H9 (cell line): ENCODE measurements around the gene PAK1. TPM values are rescaled to one million over a fixed set of nuclear protein-coding genes. Genes with fewer than 3 reads are reported as not detected.

Experiments
- DNase-seq: peaks from one replicate; pipeline ENCODE4 v3.0.0-alpha.2; 2017
- H2AFZ ChIP-seq: one replicate; pipeline ENCODE4 v1.6.1; 2013; ENCODE audit warnings: mild to moderate bottlenecking, low read length, control low read depth, moderate library complexity
- H2AK5ac ChIP-seq: 2 replicates; pipeline ENCODE4 v1.6.1; 2013; ENCODE audit warnings: low read length, control low read depth, mixed read lengths; ENCODE audit not compliant: insufficient read length
- H2BK120ac ChIP-seq: one replicate; pipeline ENCODE4 v1.6.1; 2013; ENCODE audit warnings: low read depth, mild to moderate bottlenecking, low read length, control low read depth, inconsistent platforms; ENCODE audit not compliant: poor library complexity, severe bottlenecking
- H2BK12ac ChIP-seq: 2 replicates; pipeline ENCODE4 v1.6.1; 2013; ENCODE audit warnings: low read length, control low read depth, mixed read lengths, low read depth; ENCODE audit not compliant: insufficient read length
- H2BK15ac ChIP-seq: 2 replicates; pipeline ENCODE4 v1.6.1; 2013; ENCODE audit warnings: low read depth, low read length, control low read depth
- H2BK20ac ChIP-seq: one replicate; pipeline ENCODE4 v1.6.1; 2013; ENCODE audit warnings: low read depth, mild to moderate bottlenecking, low read length, control low read depth, inconsistent platforms; ENCODE audit not compliant: poor library complexity, severe bottlenecking
- H2BK5ac ChIP-seq: 2 replicates; pipeline ENCODE4 v1.6.1; 2013; ENCODE audit warnings: low read length, control low read depth, mixed read lengths; ENCODE audit not compliant: insufficient read length
- H3K14ac ChIP-seq: 2 replicates; pipeline ENCODE4 v1.6.1; 2013; ENCODE audit warnings: low read length, control low read depth; ENCODE audit not compliant: insufficient read depth
- H3K18ac ChIP-seq: 2 replicates; pipeline ENCODE4 v1.6.1; 2013; ENCODE audit warnings: low read depth, mild to moderate bottlenecking, mixed read lengths, low read length, control low read depth; ENCODE audit not compliant: insufficient read length
- H3K23ac ChIP-seq: 2 replicates; pipeline ENCODE4 v1.6.1; 2013; ENCODE audit warnings: low read length, control low read depth, mixed read lengths, low read depth; ENCODE audit not compliant: insufficient read length
- H3K23me2 ChIP-seq: 2 replicates; pipeline ENCODE4 v1.6.1; 2013; ENCODE audit warnings: low read depth, mild to moderate bottlenecking, mixed read lengths, low read length, control low read depth; ENCODE audit not compliant: insufficient read length, poor library complexity, severe bottlenecking
- H3K27ac ChIP-seq: 2 replicates; pipeline ENCODE4 v1.5.1; 2013; ENCODE audit warnings: low read length, control low read depth, mixed read lengths, low read depth; ENCODE audit not compliant: insufficient read length
- H3K27me3 ChIP-seq: 2 replicates; pipeline ENCODE4 v1.6.1; 2013; ENCODE audit warnings: low read length, control low read depth, inconsistent platforms; ENCODE audit not compliant: insufficient read depth
- H3K4ac ChIP-seq: 2 replicates; pipeline ENCODE4 v1.6.1; 2013; ENCODE audit warnings: low read depth, mild to moderate bottlenecking, control low read depth, inconsistent platforms, low read length, moderate library complexity
- H3K4me1 ChIP-seq: 2 replicates; pipeline ENCODE4 v1.6.1; 2013; ENCODE audit warnings: low read length, control low read depth, inconsistent platforms; ENCODE audit not compliant: insufficient read depth
- H3K4me2 ChIP-seq: 2 replicates; pipeline ENCODE4 v1.6.1; 2013; ENCODE audit warnings: low read length, control low read depth, mixed read lengths; ENCODE audit not compliant: insufficient read length, insufficient read depth
- H3K56ac ChIP-seq: 2 replicates; pipeline ENCODE4 v1.6.1; 2013; ENCODE audit warnings: low read depth, mild to moderate bottlenecking, mixed read lengths, low read length, control low read depth; ENCODE audit not compliant: insufficient read length
- H3K79me1 ChIP-seq: 2 replicates; pipeline ENCODE4 v1.6.1; 2013; ENCODE audit warnings: low read depth, mild to moderate bottlenecking, moderate library complexity, low read length, control low read depth, inconsistent platforms; ENCODE audit not compliant: insufficient read depth, poor library complexity, severe bottlenecking
- H3K79me2 ChIP-seq: 2 replicates; pipeline ENCODE4 v1.6.1; 2013; ENCODE audit warnings: low read length, control low read depth, inconsistent platforms; ENCODE audit not compliant: insufficient read depth
- H3K9ac ChIP-seq: 2 replicates; pipeline ENCODE4 v1.6.1; 2013; ENCODE audit warnings: low read length, control low read depth, mixed read lengths; ENCODE audit not compliant: insufficient read length; ENCODE audit errors: extremely low read depth
- H3K9me3 ChIP-seq: one replicate; pipeline ENCODE4 v1.6.1; 2013; ENCODE audit warnings: low read depth, low read length, inconsistent platforms; ENCODE audit not compliant: control insufficient read depth
- H3T11ph ChIP-seq: one replicate; pipeline ENCODE4 v1.6.1; 2013; ENCODE audit warnings: mild to moderate bottlenecking, low read length, control low read depth, inconsistent platforms
- H4K20me1 ChIP-seq: one replicate; pipeline ENCODE4 v1.6.1; 2013; ENCODE audit not compliant: control insufficient read depth, insufficient read length, insufficient read depth
- H4K5ac ChIP-seq: 2 replicates; pipeline ENCODE4 v1.6.1; 2013; ENCODE audit warnings: low read depth, mild to moderate bottlenecking, mixed read lengths, low read length, control low read depth; ENCODE audit not compliant: insufficient read length
- H4K8ac ChIP-seq: replicated peaks from 2 replicates; pipeline ENCODE4 v1.6.1; 2013; ENCODE audit warnings: low read length, control low read depth, mixed read lengths, low read depth; ENCODE audit not compliant: insufficient read length
- H4K91ac ChIP-seq: 2 replicates; pipeline ENCODE4 v1.6.1; 2013; ENCODE audit warnings: low read depth, mild to moderate bottlenecking, moderate library complexity, mixed read lengths, low read length, control low read depth; ENCODE audit not compliant: insufficient read length
- H3K27ac Mint-ChIP-seq, 3 experiments: 2 replicates in 2 of 3; 3 replicates in 1 of 3; pipeline ENCODE4 v1.8.0; 2020 to 2021; ENCODE audit warnings: mixed read lengths in 3 of 3, mild to moderate bottlenecking in 1 of 3, moderate library complexity in 1 of 3
- H3K27me3 Mint-ChIP-seq: 2 replicates; pipeline ENCODE4 v1.8.0; 2021; ENCODE audit warnings: low read depth, mild to moderate bottlenecking, moderate library complexity, mixed read lengths
- H3K36me3 Mint-ChIP-seq, 3 experiments: 2 replicates in 2 of 3; 3 replicates in 1 of 3; pipeline ENCODE4 v1.8.0; 2020 to 2021; ENCODE audit warnings: low read depth in 3 of 3, mixed read lengths in 3 of 3; ENCODE audit not compliant: insufficient read depth in 1 of 3
- H3K4me1 Mint-ChIP-seq, 2 experiments: 2 replicates each; pipeline ENCODE4 v1.8.0; 2020; ENCODE audit warnings: mixed read lengths in 2 of 2
- H3K4me3 Mint-ChIP-seq, 2 experiments: 2 replicates in 1 of 2; 3 replicates in 1 of 2; pipeline ENCODE4 v1.8.0; 2020 to 2021; ENCODE audit warnings: mild to moderate bottlenecking in 2 of 2, mixed read lengths in 2 of 2, moderate library complexity in 1 of 2
- H3K9me3 Mint-ChIP-seq, 2 experiments: 2 replicates in 1 of 2; 3 replicates in 1 of 2; pipeline ENCODE4 v1.8.0; 2020; ENCODE audit warnings: mild to moderate bottlenecking in 2 of 2, mixed read lengths in 2 of 2, moderate library complexity in 1 of 2
- WGBS: extraction: QIAGEN DNeasy Blood & Tissue Kit; methylation state at CpG from one replicate; pipeline ENCODE4 v1.1.7; 2013; ENCODE audit warnings: missing lambda C conversion rate, low lambda C conversion rate, mixed read lengths; ENCODE audit not compliant: insufficient read length; ENCODE audit errors: extremely low coverage; 5-methylcytosine and 5-hydroxymethylcytosine counted together
- total RNA-seq: library from RNA; stranded (reverse); gene quantifications from 2 replicates; pipeline ENCODE4 v1.2.1, GENCODE V29; 2021
- TF ChIP-seq, protein P1 (sequence below): fragments of 200-600 bp; sonication (generic); conservative IDR thresholded peaks from 3 replicates; pipeline ENCODE4 v1.8.0; 2021; ENCODE audit warnings: antibody characterized with exemption, mild to moderate bottlenecking

The PAK1 gene
- total RNA-seq, 1 experiment from 2014 or later = 122 TPM

DNA sequence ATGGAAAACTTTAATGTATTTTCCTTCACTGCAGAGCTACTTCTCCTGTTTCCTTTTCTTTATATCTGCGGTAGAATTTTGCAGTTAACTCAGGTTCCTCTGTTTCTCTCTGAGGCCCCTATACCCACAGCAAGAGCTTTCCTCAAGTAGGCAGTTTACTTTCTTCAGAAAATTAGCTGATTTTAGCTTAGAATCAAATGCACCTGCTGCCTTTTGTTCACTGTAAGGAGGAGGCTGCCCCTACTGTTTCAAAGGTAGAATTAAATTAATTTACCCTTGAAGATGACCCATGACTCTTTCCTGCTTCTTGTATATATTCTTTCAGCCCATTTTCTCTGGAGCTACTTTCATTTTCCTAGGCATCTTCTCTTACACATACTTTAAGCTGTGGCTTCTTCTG lies 103.7 kb downstream of the PAK1 start:
- Mint-ChIP-seq H3K4me1 (no peaks in the 10 kb centered on the region), H3K27me3 (no peaks in the 10 kb centered on the region; the same call in 1 of the 2 replicates), H3K4me3 (no peak overlapping the region), H3K9me3 (no peaks in the 10 kb centered on the region), H3K27ac (peak overlapping the region in 1 of 3 experiments; percentile 21; a peak in 1 of 7 replicates), H3K36me3 (peaks cover 30 to 61% (median 59%) of the 10 kb centered on the region in 3 experiments; a peak in 6 of 7 replicates)
- no peak overlapping the region for H2AFZ ChIP-seq
- no peaks in the 10 kb centered on the region for H3K4me1 ChIP-seq
- H4K91ac ChIP-seq = no peak overlapping the region
- TF ChIP-seq, protein P1, sequence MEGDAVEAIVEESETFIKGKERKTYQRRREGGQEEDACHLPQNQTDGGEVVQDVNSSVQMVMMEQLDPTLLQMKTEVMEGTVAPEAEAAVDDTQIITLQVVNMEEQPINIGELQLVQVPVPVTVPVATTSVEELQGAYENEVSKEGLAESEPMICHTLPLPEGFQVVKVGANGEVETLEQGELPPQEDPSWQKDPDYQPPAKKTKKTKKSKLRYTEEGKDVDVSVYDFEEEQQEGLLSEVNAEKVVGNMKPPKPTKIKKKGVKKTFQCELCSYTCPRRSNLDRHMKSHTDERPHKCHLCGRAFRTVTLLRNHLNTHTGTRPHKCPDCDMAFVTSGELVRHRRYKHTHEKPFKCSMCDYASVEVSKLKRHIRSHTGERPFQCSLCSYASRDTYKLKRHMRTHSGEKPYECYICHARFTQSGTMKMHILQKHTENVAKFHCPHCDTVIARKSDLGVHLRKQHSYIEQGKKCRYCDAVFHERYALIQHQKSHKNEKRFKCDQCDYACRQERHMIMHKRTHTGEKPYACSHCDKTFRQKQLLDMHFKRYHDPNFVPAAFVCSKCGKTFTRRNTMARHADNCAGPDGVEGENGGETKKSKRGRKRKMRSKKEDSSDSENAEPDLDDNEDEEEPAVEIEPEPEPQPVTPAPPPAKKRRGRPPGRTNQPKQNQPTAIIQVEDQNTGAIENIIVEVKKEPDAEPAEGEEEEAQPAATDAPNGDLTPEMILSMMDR = peak; percentile 35; the same call in 2 of the 3 replicates
- no peaks in the 10 kb centered on the region for H3K79me1 ChIP-seq
- H3K56ac ChIP-seq = no peak overlapping the region
- H3K18ac ChIP-seq = no peak overlapping the region
- H4K20me1 ChIP-seq = no peaks in the 10 kb centered on the region
- H4K5ac ChIP-seq = no peak overlapping the region
- no peak overlapping the region for H2BK20ac ChIP-seq
- no peak overlapping the region for H3K27ac ChIP-seq
- H3K79me2 ChIP-seq = no peaks in the 10 kb centered on the region
- no peak overlapping the region for H4K8ac ChIP-seq
- H3K4ac ChIP-seq = no peak overlapping the region
- H3K27me3 ChIP-seq = no peaks in the 10 kb centered on the region
- no CpG with 5 or more reads among the region's 1 CpG for WGBS
- no peak overlapping the region for H2BK120ac ChIP-seq
- DNase-seq = no peak
- no peak overlapping the region for H3K4me2 ChIP-seq
- H3T11ph ChIP-seq = no peak overlapping the region
- no peak overlapping the region for H2BK5ac ChIP-seq
- no peak overlapping the region for H2BK15ac ChIP-seq
- no peak overlapping the region for H2AK5ac ChIP-seq
- H3K9ac ChIP-seq = no peak overlapping the region
- H3K23ac ChIP-seq = no peak overlapping the region
- no peak overlapping the region for H2BK12ac ChIP-seq
- H3K14ac ChIP-seq = no peak overlapping the region
- no peaks in the 10 kb centered on the region for H3K23me2 ChIP-seq
- H3K9me3 ChIP-seq = no peaks in the 10 kb centered on the region
